ENCODE results near the gene RNF125. TPM values are rescaled to one million over a fixed set of nuclear protein-coding genes. Genes with fewer than 3 reads are reported as not detected.

The RNF125 gene
- total and polyA plus RNA-seq, 2 experiments from 2014 or later = 11.4 to 29.2 TPM

- H3K27ac ChIP-seq (ENCODE audit: low read depth) = no peak overlapping the region
- H3K79me2 ChIP-seq (replicated peaks; ENCODE audit: insufficient read depth) = no peaks in the 10 kb centered on the region
- Mint-ChIP-seq H3K4me3 (no peak overlapping the region), H3K4me1 (no peaks in the 10 kb centered on the region), H3K36me3 (ENCODE audit: low read depth) (peaks cover 46% of the 10 kb centered on the region), H3K27ac (no peak overlapping the region), H3K9me3 (peaks cover 77% of the 10 kb centered on the region), H3K27me3 (ENCODE audit: insufficient read depth, low read depth, poor library complexity) (peaks cover 5% of the 10 kb centered on the region)
- no peak overlapping the region for H3K4me3 ChIP-seq
- H3K36me3 ChIP-seq (ENCODE audit: insufficient read depth) = no peaks in the 10 kb centered on the region; the same call in 1 of the 2 replicates
- no peak for TF ChIP-seq ZNF462 (CRISPR knock-in tag; IDR thresholded peaks at IDR 0.05)
- TF ChIP-seq ZNF114 (CRISPR knock-in tag; IDR thresholded peaks at IDR 0.05) = no peak
- TF ChIP-seq REST (IDR thresholded peaks at IDR 0.05; ENCODE audit: unreplicated experiment) = no peak
- TF ChIP-seq POLR2AphosphoS5 (IDR thresholded peaks at IDR 0.05; ENCODE audit: low read depth) = no peak
- H4K20me1 ChIP-seq (replicated peaks; ENCODE audit: insufficient read depth) = no peaks in the 10 kb centered on the region
- ATAC-seq (no peak), DNase-seq (ENCODE audit: low spot score) (no peak)
- peaks cover 2% of the 10 kb centered on the region; the same call in 1 of the 2 replicates for H3K9me2 ChIP-seq (ENCODE audit: insufficient read depth)
- H3K27me3 ChIP-seq (ENCODE audit: insufficient read depth) = no peaks in the 10 kb centered on the region
- H2AFZ ChIP-seq = peak overlapping the region; percentile 72
- H3K4me2 ChIP-seq = no peak overlapping the region
- H3K4me1 ChIP-seq (ENCODE audit: insufficient read depth) = no peaks in the 10 kb centered on the region
- no peaks in the 10 kb centered on the region for H3F3A ChIP-seq (replicated peaks; ENCODE audit: low read depth)
These were observed 42.4 kb upstream of the RNF125 start for GRCh38 chr18:31976242-31976641.

Measured in GM23338 (cell line).